OCI-LY7 (cell line): ENCODE measurements around the gene OLFM1.

Experiments used
- CTCF ChIP-seq: fragments of 200-600 bp; sonication (generic); conservative IDR thresholded peaks from 2 replicates; pipeline ENCODE4 v1.5.1; 2014; ENCODE audit warnings: mild to moderate bottlenecking, antibody characterized with exemption, low read length, moderate library complexity, mixed read lengths
- EZH2phosphoT487 ChIP-seq: fragments of 200-600 bp; sonication (generic); IDR thresholded peaks from 2 replicates; pipeline ENCODE4 v1.6.1; 2018; ENCODE audit warnings: low read depth, borderline replicate concordance, mild to moderate bottlenecking, mixed run types, antibody characterized with exemption, low read length, moderate library complexity, mixed read lengths

GRCh38 chr9:135079018-135079417, 8.4 kb upstream of the OLFM1 start:
- TF ChIP-seq CTCF (no peak), EZH2phosphoT487 (no peak)
